H1 (cell line): ENCODE results near the gene CCNL2. TPM values are rescaled to one million over a fixed set of nuclear protein-coding genes. Genes with fewer than 3 reads are reported as not detected.

Experiments
- CTCF ChIA-PET: fragments of 300-600 bp; sonication (Branson Sonifier 250); formaldehyde crosslinking; loops from one replicate; lab custom pipeline; 2021; ENCODE audit not compliant: partially characterized antibody; lab: Charles Lee
- POLR2A ChIA-PET: fragments of 300-600 bp; sonication (Branson Sonifier 250); formaldehyde crosslinking; loops from one replicate; lab custom pipeline; 2021; ENCODE audit warnings: inconsistent platforms; ENCODE audit not compliant: partially characterized antibody; lab: Charles Lee
- DNase-seq, 2 experiments: peaks; one replicate each; pipeline versions ENCODE4 v3.0.0 to v3.0.0-alpha.2; 2010 to 2022; ENCODE audit warnings: low spot score in 2 of 2, low read depth in 1 of 2, mixed read lengths in 1 of 2
- FAIRE-seq: peaks from 2 replicates; lab custom pipeline; 2011; peaks lifted over from hg19 to GRCh38; lab: Jason Lieb, UNC
- H2AFZ ChIP-seq: 2 replicates; pipeline ENCODE4 v1.8.1; 2012; ENCODE audit warnings: low read length, inconsistent platforms
- H2AK5ac ChIP-seq: 2 replicates; pipeline ENCODE4 v1.6.1; 2013; ENCODE audit warnings: low read depth, low read length
- H2BK120ac ChIP-seq: replicated peaks from 2 replicates; pipeline ENCODE3; 2013; ENCODE audit warnings: low read depth, low read length, inconsistent platforms
- H2BK12ac ChIP-seq: 2 replicates; pipeline ENCODE4 v1.6.1; 2013; ENCODE audit warnings: low read depth, low read length
- H2BK15ac ChIP-seq: 2 replicates; pipeline ENCODE4 v1.6.1; 2013; ENCODE audit warnings: low read length
- H2BK20ac ChIP-seq: 2 replicates; pipeline ENCODE4 v1.6.1; 2013; ENCODE audit warnings: low read length
- H2BK5ac ChIP-seq: 2 replicates; pipeline ENCODE4 v1.6.1; 2013; ENCODE audit warnings: low read depth, low read length
- H3K14ac ChIP-seq: 2 replicates; pipeline ENCODE4 v1.6.1; 2013; ENCODE audit warnings: inconsistent platforms; ENCODE audit not compliant: insufficient read length
- H3K18ac ChIP-seq: 2 replicates; pipeline ENCODE4 v1.6.1; 2013; ENCODE audit warnings: low read length; ENCODE audit errors: extremely low read depth
- H3K23ac ChIP-seq: 2 replicates; pipeline ENCODE4 v1.6.1; 2013; ENCODE audit warnings: inconsistent platforms; ENCODE audit not compliant: insufficient read length
- H3K23me2 ChIP-seq: 2 replicates; pipeline ENCODE4 v1.6.1; 2013; ENCODE audit warnings: low read depth, low read length
- H3K27ac ChIP-seq: 2 replicates; pipeline ENCODE4 v1.6.1; 2011; ENCODE audit warnings: low read depth, low read length, inconsistent platforms
- H3K27me3 ChIP-seq, 4 experiments: replicated peaks in 1 of 4; 1 replicate in 1 of 4; 2 replicates in 3 of 4; pipeline versions ENCODE4 v1.6.1 to v1.8.1; 2011 to 2013; ENCODE audit warnings: low read length in 3 of 4, mild to moderate bottlenecking in 3 of 4, inconsistent platforms in 2 of 4, mixed read lengths in 2 of 4, moderate library complexity in 1 of 4; ENCODE audit not compliant: control insufficient read depth in 3 of 4, insufficient read depth in 3 of 4; ENCODE audit errors: extremely low read depth in 1 of 4
- H3K36me3 ChIP-seq, 4 experiments: 2 replicates each; pipeline versions ENCODE4 v1.6.1 to v1.8.1; 2011 to 2013; ENCODE audit warnings: mild to moderate bottlenecking in 4 of 4, low read length in 3 of 4, moderate library complexity in 2 of 4, control low read depth in 1 of 4, inconsistent platforms in 1 of 4; ENCODE audit not compliant: insufficient read depth in 4 of 4, control insufficient read depth in 2 of 4
- H3K4ac ChIP-seq: replicated peaks from 2 replicates; pipeline ENCODE3; 2013; ENCODE audit warnings: low read length, low read depth, mixed read lengths, inconsistent platforms; ENCODE audit not compliant: insufficient read length
- H3K4me1 ChIP-seq, 4 experiments: replicated peaks in 1 of 4; 1 replicate in 1 of 4; 2 replicates in 3 of 4; pipeline versions ENCODE4 v1.6.1 to v1.8.1; 2011 to 2013; ENCODE audit warnings: low read length in 3 of 4, inconsistent platforms in 2 of 4, mixed read lengths in 1 of 4; ENCODE audit not compliant: insufficient read depth in 4 of 4, control insufficient read depth in 3 of 4
- H3K4me2 ChIP-seq, 2 experiments: 2 replicates each; pipeline versions ENCODE4 v1.6.1 to v1.8.1; 2011 to 2013; ENCODE audit warnings: low read depth in 2 of 2, low read length in 2 of 2, control low read depth in 1 of 2, inconsistent platforms in 1 of 2, mild to moderate bottlenecking in 1 of 2; ENCODE audit not compliant: insufficient read depth in 1 of 2
- H3K4me3 ChIP-seq, 4 experiments: fragments of 200-600, 300-600 bp in 1 of 4; sonication (generic), shearing (Covaris generic), sonication (Bioruptor Twin) in 1 of 4; 2 replicates each; pipeline versions ENCODE4 v1.5.1 to v1.8.1; 2011 to 2016; ENCODE audit warnings: low read length in 4 of 4, low read depth in 3 of 4, control low read depth in 2 of 4, inconsistent platforms in 2 of 4, mild to moderate bottlenecking in 2 of 4, mixed read lengths in 1 of 4, moderate library complexity in 1 of 4; ENCODE audit not compliant: insufficient read depth in 2 of 4; ENCODE audit errors: extremely low read depth in 1 of 4
- H3K56ac ChIP-seq: replicated peaks from 2 replicates; pipeline ENCODE3; 2013; ENCODE audit warnings: low read depth, mild to moderate bottlenecking, mixed read lengths, low read length, inconsistent platforms; ENCODE audit not compliant: insufficient read length
- H3K79me1 ChIP-seq: 2 replicates; pipeline ENCODE4 v1.6.1; 2013; ENCODE audit warnings: low read depth, low read length, control low read depth
- H3K79me2 ChIP-seq, 2 experiments: 2 replicates each; pipeline versions ENCODE4 v1.6.1 to v1.8.1; 2012 to 2013; ENCODE audit warnings: low read length in 2 of 2, mild to moderate bottlenecking in 2 of 2, inconsistent platforms in 1 of 2; ENCODE audit not compliant: insufficient read depth in 2 of 2, control insufficient read depth in 1 of 2
- H3K9ac ChIP-seq, 4 experiments: replicated peaks in 1 of 4; 1 replicate in 1 of 4; 2 replicates in 3 of 4; pipeline versions ENCODE4 v1.6.1 to v1.8.1; 2011 to 2013; ENCODE audit warnings: low read depth in 3 of 4, low read length in 3 of 4, control low read depth in 2 of 4, mild to moderate bottlenecking in 2 of 4, moderate library complexity in 2 of 4, inconsistent platforms in 1 of 4; ENCODE audit errors: extremely low read depth in 1 of 4
- H3K9me3 ChIP-seq, 2 experiments: 2 replicates each; pipeline versions ENCODE4 v1.6.1 to v1.8.1; 2012 to 2013; ENCODE audit warnings: mild to moderate bottlenecking in 2 of 2, moderate library complexity in 2 of 2, control low read depth in 1 of 2, inconsistent platforms in 1 of 2, low read depth in 1 of 2, low read length in 1 of 2, mixed read lengths in 1 of 2; ENCODE audit not compliant: insufficient read depth in 2 of 2
- H4K20me1 ChIP-seq, 2 experiments: replicated peaks in 1 of 2; 2 replicates each; pipeline versions ENCODE3 to v1.8.1; 2011 to 2013; ENCODE audit warnings: inconsistent platforms in 2 of 2, low read length in 2 of 2, mild to moderate bottlenecking in 1 of 2; ENCODE audit not compliant: insufficient read depth in 2 of 2, control insufficient read depth in 1 of 2
- H4K5ac ChIP-seq: 2 replicates; pipeline ENCODE4 v1.6.1; 2013; ENCODE audit warnings: low read length, low read depth, mixed read lengths, inconsistent platforms; ENCODE audit not compliant: insufficient read length
- H4K8ac ChIP-seq: 2 replicates; pipeline ENCODE4 v1.8.0; 2013; ENCODE audit warnings: mild to moderate bottlenecking, moderate library complexity, low read length, inconsistent platforms; ENCODE audit not compliant: insufficient read depth; ENCODE audit errors: extremely low read depth
- H4K91ac ChIP-seq: replicated peaks from 2 replicates; pipeline ENCODE3; 2013; ENCODE audit warnings: low read length, mixed read lengths, inconsistent platforms; ENCODE audit not compliant: insufficient read length
- BACH1 ChIP-seq: IDR thresholded peaks from 2 replicates; pipeline ENCODE4 v1.6.1; 2012; ENCODE audit warnings: low read length, improper control_type of control experiment
- CTBP2 ChIP-seq: IDR thresholded peaks from 2 replicates; pipeline ENCODE4 v1.7.0; 2011; ENCODE audit warnings: borderline replicate concordance, mild to moderate bottlenecking, moderate library complexity, mixed read lengths, low read length; ENCODE audit not compliant: insufficient read depth, insufficient read length
- WGBS, 2 experiments: shearing (Covaris generic) in 1 of 2; methylation state at CpG; one replicate each; pipeline versions ENCODE4 v1.1.6 to v1.1.7; 2013 to 2015; ENCODE audit warnings: low lambda C conversion rate in 2 of 2, mixed read lengths in 2 of 2, inconsistent platforms in 1 of 2, low coverage in 1 of 2, missing lambda C conversion rate in 1 of 2; ENCODE audit not compliant: insufficient replicate concordance in 2 of 2, insufficient coverage in 1 of 2, insufficient read length in 1 of 2; ENCODE audit errors: extremely low coverage in 1 of 2, missing lambda C conversion rate in 1 of 2; 5-methylcytosine and 5-hydroxymethylcytosine counted together
- polyA plus RNA-seq, 7 experiments: library from polyadenylated mRNA; depleted of rRNA in 3 of 7; stranded (reverse) in 5 of 7; unstranded in 2 of 7; fragments of >200 nt in 5 of 7; fragments of 200-250 nt in 2 of 7; gene quantifications; 1 replicate in 5 of 7; 2 replicates in 1 of 7; 4 replicates in 1 of 7; pipeline versions ENCODE4 v1.2.1 to v1.2.3, GENCODE V29; 2011 to 2013; ENCODE audit warnings: missing spikeins in 2 of 7, mixed read lengths in 2 of 7
- total RNA-seq: library from RNA; stranded (reverse); fragmentation: NEBNext Ultra II Directional; extraction: Animal tissue kit (Norgen Biotek cat#: 25700); gene quantifications from 2 replicates; pipeline ENCODE4 v1.2.1, GENCODE V29; 2021

Gene CCNL2
- total and polyA plus RNA-seq, 2 of the 8 experiments (the other 6 are each of a cell fraction or from before 2014, with no cell fraction given), result 79.8 to 120 TPM

GRCh38 chr1:1367315-1367714 lies 31.8 kb downstream of the CCNL2 start:
- no peak for FAIRE-seq
- POLR2A ChIA-PET, result interaction anchor here (0.8 to 33.4 kb wide), 2 partner anchors 29 to 57 kb away, joined by 3 to 719 read pairs; partner anchors contain the start of genes CCNL2 and MRPL20
- no peak overlapping the region for H2AFZ ChIP-seq

More at GRCh38 chr1:1367315-1367714, 31.8 kb downstream of the CCNL2 start:
- Histone ChIP-seq H4K91ac (no peak overlapping the region), H2AK5ac (peak overlapping the region; percentile 82; the same call in 1 of the 2 replicates), H3K23me2 (peaks cover 17% of the 10 kb centered on the region; the same call in 1 of the 2 replicates), H3K27me3 (no peaks in the 10 kb centered on the region; a peak in 1 of 7 replicates), H3K79me2 (no peaks in the 10 kb centered on the region), H2BK15ac (no peak overlapping the region), H2BK12ac (no peak overlapping the region), H3K18ac (no peak overlapping the region), H3K23ac (no peak overlapping the region), H3K36me3 (no peaks in the 10 kb centered on the region; a peak in 1 of 8 replicates), H3K9me3 (peaks cover 12 to 18% of the 10 kb centered on the region in 2 experiments; a peak in 3 of 4 replicates), H4K20me1 (peaks cover 0 to 9% of the 10 kb centered on the region in 2 experiments), H3K79me1 (no peaks in the 10 kb centered on the region), H4K5ac (no peak overlapping the region), H4K8ac (no peak overlapping the region), H3K4me3 (no peak overlapping the region), H2BK5ac (no peak overlapping the region), H3K9ac (no peak overlapping the region), H3K27ac (no peak overlapping the region), H3K56ac (peak overlapping the region; percentile 94), H3K4me2 (no peak overlapping the region), H2BK120ac (no peak overlapping the region), H3K4me1 (peaks cover 0 to 7% (median 5%) of the 10 kb centered on the region in 4 experiments; a peak in 5 of 7 replicates), H3K4ac (no peak overlapping the region), H2BK20ac (no peak overlapping the region; the same call in 1 of the 2 replicates), H3K14ac (no peak overlapping the region)
- no peak for DNase-seq
- no peak for TF ChIP-seq CTBP2
- TF ChIP-seq BACH1, result peak; percentile 29
- CTCF ChIA-PET, result no interaction called here
- 87 to 100% methylated on average over 5 of the region's 5 CpGs for WGBS, 2 experiments
